ENCODE results near the gene WNK2.

- no peak for TF ChIP-seq CTCF (IDR thresholded peaks at IDR 0.05)
- no peak for TF ChIP-seq POLR2A (IDR thresholded peaks at IDR 0.05)
Observed at GRCh38 chr9:93295031-93295430, 111.1 kb downstream of the WNK2 start.
